ES-I3 (cell line): ENCODE measurements around the gene RPH3AL.
"Not testable (repeated sequence)": the region's sequence is repeated elsewhere in the genome, so short reads cannot be mapped to it uniquely, and the experiment has no call there.

Experiments
- H3K36me3 ChIP-seq: 2 replicates; pipeline ENCODE4 v1.6.1; 2013; ENCODE audit warnings: mild to moderate bottlenecking, low read length, control low read depth, moderate library complexity; ENCODE audit not compliant: insufficient read depth
- H3K4me1 ChIP-seq: 2 replicates; pipeline ENCODE4 v1.6.1; 2013; ENCODE audit warnings: mild to moderate bottlenecking, control low read depth, low read length; ENCODE audit not compliant: insufficient read depth
- H3K9ac ChIP-seq: 2 replicates; pipeline ENCODE4 v1.6.1; 2013; ENCODE audit warnings: low read depth, mild to moderate bottlenecking, low read length, moderate library complexity
- H3K9me3 ChIP-seq: 2 replicates; pipeline ENCODE4 v1.6.1; 2013; ENCODE audit warnings: mild to moderate bottlenecking, low read length, moderate library complexity; ENCODE audit not compliant: control insufficient read depth, insufficient read depth

The RPH3AL gene

DNA sequence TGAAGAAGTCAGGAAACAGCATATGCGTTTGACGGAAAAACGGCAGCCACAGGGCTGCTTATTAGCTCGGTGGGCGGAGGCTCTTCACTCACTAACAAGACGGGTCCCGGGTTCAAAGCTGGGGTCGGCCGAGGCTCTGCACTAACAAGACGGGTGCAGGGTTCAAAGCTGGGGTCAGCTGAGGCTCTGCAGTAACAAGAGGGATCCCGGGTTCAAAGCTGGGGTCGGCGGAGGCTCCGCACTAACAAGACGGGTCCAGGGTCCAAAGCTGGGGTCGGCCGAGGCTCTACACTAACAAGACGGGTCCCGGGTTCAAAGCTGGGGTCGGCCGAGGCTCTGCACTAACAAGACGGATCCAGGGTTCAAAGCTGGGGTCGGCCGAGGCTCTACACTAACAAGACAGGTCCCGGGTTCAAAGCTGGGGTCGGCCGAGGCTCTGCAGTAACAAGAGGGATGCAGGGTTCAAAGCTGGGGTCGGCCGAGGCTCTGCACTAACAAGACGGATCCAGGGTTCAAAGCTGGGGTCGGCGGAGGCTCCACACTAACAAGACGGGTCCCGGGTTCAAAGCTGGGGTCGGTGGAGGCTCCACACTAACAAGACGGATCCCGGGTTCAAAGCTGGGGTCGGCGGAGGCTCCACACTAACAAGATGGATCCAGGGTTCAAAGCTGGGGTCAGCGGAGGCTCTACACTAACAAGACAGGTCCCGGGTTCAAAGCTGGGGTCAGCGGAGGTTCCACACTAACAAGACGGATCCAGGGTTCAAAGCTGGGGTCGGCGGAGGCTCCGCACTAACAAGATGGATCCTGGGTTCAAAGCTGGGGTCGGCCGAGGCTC lies 117.4 kb downstream of the RPH3AL start:
- not testable (repeated sequence) for H3K36me3 ChIP-seq, H3K9me3 ChIP-seq, H3K9ac ChIP-seq
- H3K4me1 ChIP-seq: peaks cover 19% of the 10 kb centered on the region; the same call in 1 of the 2 replicates

DNA sequence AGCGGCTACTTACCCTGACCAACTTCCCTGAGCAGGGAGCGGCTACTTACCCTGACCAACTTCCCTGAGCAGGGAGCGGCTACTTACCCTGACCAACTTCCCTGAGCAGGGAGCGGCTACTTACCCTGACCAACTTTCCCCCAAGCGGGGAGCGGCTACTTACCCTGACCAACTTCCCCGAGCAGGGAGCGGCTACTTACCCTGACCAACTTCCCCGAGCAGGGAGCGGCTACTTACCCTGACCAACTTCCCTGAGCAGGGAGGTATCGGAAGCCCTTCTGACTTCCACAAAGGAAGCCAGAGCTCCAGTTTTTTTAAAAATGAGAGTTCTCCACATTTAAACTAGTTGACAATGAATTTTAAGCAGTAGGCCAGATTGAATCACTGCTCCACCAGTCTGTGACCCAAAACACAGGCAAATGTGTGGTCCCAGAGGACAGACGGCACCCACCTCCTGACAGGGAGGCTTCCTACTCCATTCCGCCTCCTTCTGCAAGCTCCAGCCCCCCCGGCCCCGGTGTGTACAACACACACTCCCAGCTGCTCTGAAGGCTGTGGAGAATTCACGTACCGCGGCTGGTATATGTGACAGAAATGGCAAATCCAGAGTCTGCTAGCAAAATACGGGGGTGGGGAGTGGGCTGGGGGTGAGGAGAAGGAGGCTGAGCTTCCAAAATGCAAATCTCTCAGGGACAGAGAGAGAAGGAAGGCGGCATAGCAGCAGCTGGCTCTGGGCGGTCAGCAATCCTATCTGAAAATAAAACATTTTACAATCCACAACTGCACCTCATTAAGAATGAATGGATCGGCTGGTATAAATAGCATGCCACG lies 118.2 kb downstream of the RPH3AL start:
- H3K9me3 ChIP-seq, H3K36me3 ChIP-seq: not testable (repeated sequence)
- Histone ChIP-seq H3K9ac (peak overlapping the region; percentile 25; the same call in 1 of the 2 replicates), H3K4me1 (peaks cover 19% of the 10 kb centered on the region; the same call in 1 of the 2 replicates)

DNA sequence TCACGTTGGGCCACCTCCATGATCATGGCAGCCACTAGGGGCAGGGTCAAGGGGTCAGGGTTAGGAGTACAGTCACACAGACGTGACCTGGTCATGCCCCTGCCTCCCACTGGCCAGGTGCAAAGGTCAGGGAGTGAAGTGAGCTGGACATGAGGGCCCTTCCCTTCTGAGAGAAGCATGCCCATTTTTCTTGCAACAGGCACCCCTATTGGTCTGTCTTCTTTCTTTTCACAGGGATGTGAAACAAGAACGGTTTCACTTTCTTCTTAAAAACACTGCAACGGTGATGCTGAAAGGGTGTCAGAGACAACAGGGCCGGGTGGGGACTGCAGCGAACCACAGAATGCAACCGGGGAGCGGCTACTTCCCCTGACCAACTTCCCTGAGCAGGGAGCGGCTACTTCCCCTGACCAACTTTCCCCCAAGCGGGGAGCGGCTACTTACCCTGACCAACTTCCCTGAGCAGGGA lies 119.1 kb downstream of the RPH3AL start:
- Histone ChIP-seq H3K9me3 (no peaks in the 10 kb centered on the region), H3K4me1 (peaks cover 19% of the 10 kb centered on the region; the same call in 1 of the 2 replicates), H3K36me3 (no peaks in the 10 kb centered on the region), H3K9ac (no peak overlapping the region)

DNA sequence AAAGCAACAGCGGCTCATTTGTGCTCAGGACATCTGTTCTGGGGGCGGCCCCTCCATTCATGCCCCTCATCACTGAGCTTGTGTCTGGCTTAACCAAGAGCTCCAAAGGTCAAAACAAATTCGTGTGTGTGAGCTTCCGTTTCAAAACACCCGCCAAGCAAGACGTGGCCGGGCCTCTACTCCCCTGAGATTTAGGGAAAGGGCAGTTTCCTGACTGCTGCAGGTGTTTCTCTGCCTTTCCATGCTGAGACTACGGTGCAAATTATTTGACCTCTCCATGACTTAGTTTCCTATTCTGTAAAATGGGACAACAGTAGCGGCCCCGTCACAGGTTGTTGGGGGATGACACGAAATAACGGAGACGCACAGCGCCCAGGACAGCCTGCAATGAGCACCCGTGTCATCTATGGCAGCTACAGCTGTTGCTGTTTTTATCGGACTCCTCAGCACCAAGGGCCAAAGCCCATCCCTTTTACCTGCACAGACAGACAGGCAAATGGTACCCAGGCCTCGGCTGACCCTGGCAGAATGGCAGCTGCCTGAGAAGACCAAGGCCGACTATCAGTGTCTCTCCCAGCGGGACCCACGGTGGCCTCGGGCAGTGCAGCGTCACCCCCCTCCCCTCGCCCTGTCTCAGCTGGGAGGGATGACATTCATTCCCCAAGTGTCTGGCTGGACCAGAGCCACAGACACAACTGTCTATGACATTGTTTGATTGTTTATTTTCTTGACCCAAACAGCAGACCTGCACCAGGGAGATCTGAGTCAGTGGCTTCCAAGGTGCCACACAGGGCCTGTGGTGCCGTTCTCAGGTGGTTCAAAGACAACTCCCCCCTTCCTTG lies 120.4 kb downstream of the RPH3AL start:
- no peaks in the 10 kb centered on the region for H3K9me3 ChIP-seq
- no peak overlapping the region for H3K9ac ChIP-seq
- H3K36me3 ChIP-seq: no peaks in the 10 kb centered on the region
- peaks cover 13% of the 10 kb centered on the region; the same call in 1 of the 2 replicates for H3K4me1 ChIP-seq

DNA sequence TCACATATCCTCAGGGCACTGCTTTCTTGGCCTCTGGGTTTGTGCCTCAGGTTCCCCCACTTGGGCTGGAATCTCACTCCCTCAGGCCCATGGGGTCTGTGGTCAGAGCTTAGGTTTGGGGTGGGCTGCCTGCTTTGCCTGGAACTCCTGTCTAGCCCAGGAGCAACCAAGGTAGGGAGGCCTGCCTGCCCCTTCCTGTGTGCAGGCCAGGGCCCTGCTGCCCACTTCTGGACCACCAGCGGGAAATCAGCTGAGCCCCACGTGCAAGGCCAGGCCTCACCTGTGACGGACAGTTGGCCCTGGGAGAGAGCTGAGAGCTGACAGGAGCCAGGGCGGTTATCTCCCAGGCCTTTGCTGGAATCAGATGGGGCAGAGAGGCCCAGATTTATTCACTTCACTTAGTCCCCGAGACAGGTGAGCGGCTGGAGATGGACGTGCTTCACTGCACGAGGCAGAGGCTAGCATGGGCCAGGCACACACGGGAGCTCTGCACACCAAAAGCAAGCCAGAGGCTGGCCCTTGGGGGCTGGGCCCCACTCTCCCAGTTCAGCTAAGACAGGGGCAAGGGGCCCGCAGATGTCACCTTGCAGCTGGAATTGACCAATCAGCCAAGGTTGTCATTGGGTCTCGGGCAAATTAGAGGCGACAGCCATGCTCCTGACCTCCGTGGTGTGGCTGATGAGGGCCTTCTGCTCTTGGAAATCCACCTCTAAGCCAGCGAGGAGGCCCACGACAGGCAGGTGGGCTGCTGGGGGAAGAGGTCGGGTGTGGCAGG lies 121.2 kb downstream of the RPH3AL start:
- Histone ChIP-seq H3K9ac (no peak overlapping the region), H3K36me3 (no peaks in the 10 kb centered on the region)

DNA sequence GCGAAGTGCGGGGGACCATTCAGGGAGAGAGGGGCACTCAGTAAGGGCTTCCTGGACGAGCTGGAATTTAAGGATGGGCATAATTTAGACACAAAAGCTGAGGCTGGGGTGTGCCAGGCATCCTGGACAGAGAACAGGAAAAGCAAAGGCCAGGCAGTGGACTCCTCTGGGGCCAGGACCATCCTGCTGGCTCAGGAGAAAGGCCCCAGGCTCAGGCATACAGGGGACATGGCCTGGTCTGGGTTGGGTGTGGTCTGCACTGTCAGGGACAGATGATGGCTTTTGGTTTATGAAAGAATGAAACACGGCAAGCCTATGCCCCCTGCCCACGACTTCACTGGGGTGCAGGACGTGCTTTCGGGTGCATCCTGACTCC lies 122.2 kb downstream of the RPH3AL start:
- H3K36me3 ChIP-seq: no peaks in the 10 kb centered on the region
- no peaks in the 10 kb centered on the region for H3K9me3 ChIP-seq
- peaks cover 11% of the 10 kb centered on the region; the same call in 1 of the 2 replicates for H3K4me1 ChIP-seq
- H3K9ac ChIP-seq: no peak overlapping the region

More for the DNA sequence above, 121.2 kb downstream of the RPH3AL start:
- H3K9me3 ChIP-seq: no peaks in the 10 kb centered on the region
- peaks cover 11% of the 10 kb centered on the region; the same call in 1 of the 2 replicates for H3K4me1 ChIP-seq

DNA sequence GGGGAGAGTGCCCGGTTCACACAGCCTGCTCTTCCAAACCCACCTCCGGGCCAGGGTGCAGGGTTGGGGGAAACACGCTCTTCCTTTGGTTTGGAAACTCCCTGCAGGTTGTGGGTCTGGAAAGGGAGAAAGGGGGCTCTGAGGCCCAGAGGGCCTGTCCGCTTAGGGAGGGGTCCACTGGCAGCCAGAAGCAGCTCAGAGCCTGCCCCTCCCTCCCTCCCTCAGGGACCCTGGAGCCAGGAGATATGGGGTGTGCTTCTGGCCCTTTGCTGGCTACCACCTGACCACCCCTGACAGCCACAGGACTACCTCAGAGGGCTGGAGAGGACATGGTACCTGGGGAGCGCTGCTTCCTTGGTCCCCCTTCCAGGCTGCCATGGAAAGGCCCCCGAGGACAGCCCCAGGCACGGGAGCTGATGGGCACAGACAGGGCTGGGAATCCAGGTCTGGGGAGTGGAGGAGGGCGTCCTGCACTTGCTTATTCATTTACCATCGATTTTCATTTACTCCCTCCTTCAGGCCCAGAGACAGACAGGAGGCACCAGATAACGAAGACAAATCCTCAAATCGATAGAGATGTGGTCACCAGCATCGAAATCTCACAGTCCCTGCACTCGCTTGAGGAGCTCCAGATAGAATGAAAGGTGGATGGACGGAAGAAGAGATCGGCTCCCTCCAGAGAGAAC lies 122.8 kb downstream of the RPH3AL start:
- no peak overlapping the region for H3K9ac ChIP-seq
- H3K9me3 ChIP-seq: no peaks in the 10 kb centered on the region
- H3K36me3 ChIP-seq: no peaks in the 10 kb centered on the region
- peaks cover 10% of the 10 kb centered on the region; the same call in 1 of the 2 replicates for H3K4me1 ChIP-seq

DNA sequence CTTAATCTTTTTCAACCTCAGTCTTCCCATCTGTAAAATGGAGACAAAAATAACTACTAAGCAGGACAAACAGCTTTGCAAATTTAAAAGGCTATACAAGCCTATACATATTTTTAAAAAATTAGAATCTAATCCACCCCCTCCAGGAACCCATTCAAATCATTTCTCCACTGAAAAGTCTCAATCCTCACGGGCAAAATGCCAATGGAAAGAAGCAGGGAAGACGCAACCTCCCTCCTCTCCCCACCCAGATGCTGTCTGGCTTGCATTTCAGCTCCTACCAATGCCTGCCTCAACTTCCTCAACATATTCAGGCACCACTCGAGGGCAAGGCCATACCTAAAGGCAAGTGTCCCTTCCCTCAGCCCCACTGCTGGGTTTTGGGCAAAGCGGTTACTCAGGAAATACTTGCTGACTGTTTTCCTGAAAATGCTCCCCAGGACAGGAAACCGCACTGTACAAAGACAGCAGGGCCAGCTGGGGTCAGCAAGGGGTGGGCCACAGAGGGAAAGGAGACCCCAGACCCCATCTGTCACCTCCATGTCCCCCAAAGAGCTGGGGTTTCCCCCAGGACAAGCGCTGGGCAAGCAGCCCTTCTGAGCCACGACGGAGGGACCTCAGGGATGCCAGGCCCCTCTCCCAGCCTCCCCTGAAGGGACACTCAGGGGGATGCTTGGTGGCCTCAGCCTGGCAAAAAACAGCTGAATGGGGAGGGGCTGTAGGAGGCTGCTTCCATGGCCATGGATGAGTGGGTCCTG lies 123.5 kb downstream of the RPH3AL start:
- no peaks in the 10 kb centered on the region for H3K9me3 ChIP-seq
- H3K4me1 ChIP-seq: peaks cover 3% of the 10 kb centered on the region; the same call in 1 of the 2 replicates
- no peaks in the 10 kb centered on the region for H3K36me3 ChIP-seq
- no peak overlapping the region for H3K9ac ChIP-seq

DNA sequence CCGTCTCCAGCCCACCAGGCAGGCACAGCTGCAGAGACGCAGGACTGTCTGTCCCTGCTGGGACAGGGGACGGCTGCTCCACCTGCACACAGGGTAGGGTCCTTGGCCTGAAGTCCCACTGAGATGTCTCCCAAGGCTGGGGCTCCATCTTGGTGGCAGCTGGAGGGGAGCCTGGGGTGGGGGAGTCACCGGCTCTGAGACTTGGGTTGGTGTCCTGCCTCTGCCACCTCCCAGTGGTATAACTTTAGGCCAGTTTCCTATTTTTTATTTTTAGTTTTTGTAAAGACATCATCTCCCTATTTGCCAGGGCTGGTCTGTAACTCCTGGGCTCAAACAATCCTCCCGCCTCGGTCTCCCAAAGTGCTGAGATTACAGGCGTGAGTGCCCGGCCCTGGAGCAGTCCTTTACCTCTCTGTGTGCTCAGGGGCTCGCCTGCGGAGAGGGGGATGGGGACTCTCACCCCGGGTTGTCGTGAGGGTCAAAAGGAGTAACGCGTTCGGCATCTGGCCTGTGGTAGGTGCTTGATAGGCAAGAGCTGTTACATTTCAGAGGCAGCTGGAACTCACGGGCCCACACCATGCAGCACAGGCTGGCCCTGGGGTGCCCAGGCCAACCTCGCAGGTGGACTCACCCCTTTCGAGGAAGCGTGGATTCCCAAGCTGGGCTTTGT lies 124.5 kb downstream of the RPH3AL start:
- Histone ChIP-seq H3K9me3 (no peaks in the 10 kb centered on the region), H3K36me3 (no peaks in the 10 kb centered on the region), H3K9ac (no peak overlapping the region), H3K4me1 (peaks cover 1% of the 10 kb centered on the region; the same call in 1 of the 2 replicates)

DNA sequence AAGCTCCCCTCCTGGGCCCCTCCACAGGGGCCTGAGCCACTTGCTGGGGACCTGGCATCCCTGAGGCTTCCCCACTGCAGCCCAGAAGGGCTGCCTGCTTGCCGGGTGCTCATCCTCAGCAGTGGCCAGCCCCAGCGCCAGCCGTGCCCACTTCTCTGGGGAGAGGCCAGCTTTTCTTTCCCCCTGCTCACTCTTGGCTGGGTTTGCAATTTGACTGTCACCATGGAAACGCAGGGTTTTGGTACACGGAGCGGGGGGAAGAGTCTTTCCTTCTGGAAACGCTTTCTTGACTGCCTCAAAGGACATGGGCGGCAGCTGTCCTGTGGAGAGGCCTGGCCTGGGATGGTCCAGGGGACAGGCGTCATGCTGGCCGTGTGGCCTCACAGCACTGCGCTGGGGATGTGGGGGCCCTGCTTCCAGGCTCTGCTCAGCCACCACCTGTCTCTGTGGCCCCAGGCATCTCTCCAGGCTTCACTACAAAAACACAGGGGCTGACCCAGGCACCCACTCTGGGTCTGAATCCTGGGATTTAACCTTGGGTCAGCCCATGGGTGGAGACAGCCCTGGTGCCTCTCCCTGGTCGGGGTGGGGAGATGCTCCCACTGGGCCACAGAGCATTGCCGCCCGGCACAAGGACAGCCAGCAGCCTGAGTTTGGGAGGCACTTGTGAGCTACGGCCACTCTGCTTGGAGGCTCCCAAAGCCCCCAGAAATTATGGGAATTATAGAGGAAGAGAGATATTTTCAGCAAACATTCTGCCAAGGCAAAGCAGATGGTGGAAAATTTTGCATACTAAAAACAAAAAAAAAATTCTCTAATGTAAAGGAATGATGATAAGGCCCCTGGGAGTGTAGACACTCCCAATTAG lies 125.3 kb downstream of the RPH3AL start:
- no peaks in the 10 kb centered on the region for H3K36me3 ChIP-seq
- no peaks in the 10 kb centered on the region for H3K4me1 ChIP-seq
- H3K9me3 ChIP-seq: no peaks in the 10 kb centered on the region
- H3K9ac ChIP-seq: no peak overlapping the region
